ENCODE measurements around the gene PEAK1.

The PEAK1 gene

GRCh38 chr15:77226652-77227051 lies 193.3 kb downstream of the PEAK1 start:
- Mint-ChIP-seq H3K4me1 (ENCODE audit: low read depth in 2 of 2) (peaks cover 8 to 12% of the 10 kb centered on the region in 2 donors), H3K4me3 (no peak overlapping the region), H3K36me3 (ENCODE audit: insufficient read depth) (no peaks in the 10 kb centered on the region), H3K27me3 (no peaks in the 10 kb centered on the region), H3K27ac (no peak overlapping the region), H3K9me3 (no peaks in the 10 kb centered on the region)
- DNase-seq (no peak), ATAC-seq (replicated peaks) (no peak)

- Mint-ChIP-seq H3K36me3 (ENCODE audit: insufficient read depth) (no peaks in the 10 kb centered on the region), H3K27ac (no peak overlapping the region), H3K27me3 (no peaks in the 10 kb centered on the region), H3K9me3 (no peaks in the 10 kb centered on the region), H3K4me1 (ENCODE audit: low read depth in 2 of 2) (peaks cover 8 to 11% of the 10 kb centered on the region in 2 donors), H3K4me3 (no peak overlapping the region)
- ATAC-seq (replicated peaks) (no peak), DNase-seq (no peak)
These were observed 194.3 kb downstream of the PEAK1 start for GRCh38 chr15:77225646-77226045.

- DNase-seq (no peak), ATAC-seq (replicated peaks) (no peak)
- Mint-ChIP-seq H3K27ac (no peak overlapping the region), H3K4me3 (no peak overlapping the region), H3K9me3 (no peaks in the 10 kb centered on the region), H3K4me1 (ENCODE audit: low read depth in 2 of 2) (peaks cover 8 to 9% of the 10 kb centered on the region in 2 donors), H3K36me3 (ENCODE audit: insufficient read depth) (no peaks in the 10 kb centered on the region), H3K27me3 (no peaks in the 10 kb centered on the region)
These were observed 194.8 kb downstream of the PEAK1 start for GRCh38 chr15:77225088-77225487.

- Mint-ChIP-seq H3K9me3 (no peaks in the 10 kb centered on the region), H3K36me3 (ENCODE audit: insufficient read depth) (no peaks in the 10 kb centered on the region), H3K27ac (no peak overlapping the region), H3K27me3 (no peaks in the 10 kb centered on the region), H3K4me1 (ENCODE audit: low read depth in 2 of 2) (peaks cover 8 to 9% of the 10 kb centered on the region in 2 donors), H3K4me3 (no peak overlapping the region)
- DNase-seq (no peak), ATAC-seq (replicated peaks) (no peak)
These were observed 195.6 kb downstream of the PEAK1 start for GRCh38 chr15:77224352-77224751.

GRCh38 chr15:77221708-77222107 lies 198.2 kb downstream of the PEAK1 start:
- Mint-ChIP-seq H3K27me3 (no peaks in the 10 kb centered on the region), H3K36me3 (ENCODE audit: insufficient read depth) (no peaks in the 10 kb centered on the region), H3K27ac (no peak overlapping the region), H3K4me3 (no peak overlapping the region), H3K4me1 (ENCODE audit: low read depth in 2 of 2) (peaks cover 8 to 9% of the 10 kb centered on the region in 2 donors), H3K9me3 (no peaks in the 10 kb centered on the region)
- ATAC-seq (replicated peaks) (no peak), DNase-seq (no peak)

GRCh38 chr15:77221174-77221573 lies 198.7 kb downstream of the PEAK1 start:
- ATAC-seq (replicated peaks) (no peak), DNase-seq (no peak)
- H3K4me3 Mint-ChIP-seq: no peak overlapping the region
- no peaks in the 10 kb centered on the region for H3K36me3 Mint-ChIP-seq (ENCODE audit: insufficient read depth)
- H3K9me3 Mint-ChIP-seq: no peaks in the 10 kb centered on the region
- H3K27ac Mint-ChIP-seq: no peak overlapping the region
- H3K4me1 Mint-ChIP-seq (ENCODE audit: low read depth in 2 of 2): peaks cover 8 to 9% of the 10 kb centered on the region in 2 donors
- H3K27me3 Mint-ChIP-seq: no peaks in the 10 kb centered on the region

- Mint-ChIP-seq H3K9me3 (no peaks in the 10 kb centered on the region), H3K27ac (no peak overlapping the region), H3K4me3 (no peak overlapping the region), H3K4me1 (ENCODE audit: low read depth in 2 of 2) (peaks cover 4% of the 10 kb centered on the region in 2 donors), H3K36me3 (ENCODE audit: insufficient read depth) (no peaks in the 10 kb centered on the region), H3K27me3 (no peaks in the 10 kb centered on the region)
- ATAC-seq (replicated peaks) (no peak), DNase-seq (no peak)
These were observed 200.1 kb downstream of the PEAK1 start for GRCh38 chr15:77219841-77220240.

GRCh38 chr15:77209221-77209620 lies 210.7 kb downstream of the PEAK1 start:
- no peaks in the 10 kb centered on the region for H3K4me1 Mint-ChIP-seq (ENCODE audit: low read depth in 2 of 2)

GRCh38 chr15:77208241-77208640 lies 211.7 kb downstream of the PEAK1 start:
- H3K4me1 Mint-ChIP-seq (ENCODE audit: low read depth in 2 of 2): no peaks in the 10 kb centered on the region
- H3K4me3 Mint-ChIP-seq: no peak overlapping the region
- ATAC-seq (replicated peaks): no peak
- no peaks in the 10 kb centered on the region for H3K36me3 Mint-ChIP-seq (ENCODE audit: insufficient read depth)
- no peak overlapping the region for H3K27ac Mint-ChIP-seq
- H3K27me3 Mint-ChIP-seq: no peaks in the 10 kb centered on the region
- H3K9me3 Mint-ChIP-seq: no peaks in the 10 kb centered on the region
- DNase-seq: no peak

More at GRCh38 chr15:77209221-77209620, 210.7 kb downstream of the PEAK1 start:
- Mint-ChIP-seq H3K27me3 (no peaks in the 10 kb centered on the region), H3K36me3 (ENCODE audit: insufficient read depth) (no peaks in the 10 kb centered on the region), H3K27ac (no peak overlapping the region), H3K4me3 (no peak overlapping the region), H3K9me3 (no peaks in the 10 kb centered on the region)
- DNase-seq (no peak), ATAC-seq (replicated peaks) (no peak)

- Mint-ChIP-seq H3K4me1 (ENCODE audit: low read depth in 2 of 2) (no peaks in the 10 kb centered on the region), H3K36me3 (ENCODE audit: insufficient read depth) (peaks cover 2% of the 10 kb centered on the region), H3K27ac (no peak overlapping the region), H3K4me3 (no peak overlapping the region), H3K27me3 (no peaks in the 10 kb centered on the region), H3K9me3 (no peaks in the 10 kb centered on the region)
- DNase-seq: no peak
- ATAC-seq (replicated peaks): no peak
These were observed 218.2 kb downstream of the PEAK1 start for GRCh38 chr15:77201665-77202064.

GRCh38 chr15:77196381-77196780 lies 223.5 kb downstream of the PEAK1 start:
- ATAC-seq (replicated peaks): no peak
- H3K4me1 Mint-ChIP-seq (ENCODE audit: low read depth in 2 of 2): peaks cover 0 to 1% of the 10 kb centered on the region in 2 donors
- no peak for DNase-seq
- H3K27me3 Mint-ChIP-seq: no peaks in the 10 kb centered on the region
- peak overlapping the region in 1 of 2 donors; percentile 7 for H3K27ac Mint-ChIP-seq
- H3K9me3 Mint-ChIP-seq: no peaks in the 10 kb centered on the region
- H3K4me3 Mint-ChIP-seq: no peak overlapping the region
- H3K36me3 Mint-ChIP-seq (ENCODE audit: insufficient read depth): peaks cover 2% of the 10 kb centered on the region

GRCh38 chr15:77195586-77195985 lies 224.3 kb downstream of the PEAK1 start:
- peak overlapping the region in 1 of 2 donors; percentile 7 for H3K27ac Mint-ChIP-seq
- ATAC-seq (replicated peaks): no peak

GRCh38 chr15:77192451-77192850 lies 227.5 kb downstream of the PEAK1 start:
- H3K9me3 Mint-ChIP-seq: no peaks in the 10 kb centered on the region
- peaks cover 8 to 11% of the 10 kb centered on the region in 2 donors for H3K4me1 Mint-ChIP-seq (ENCODE audit: low read depth in 2 of 2)
- no peak overlapping the region for H3K27ac Mint-ChIP-seq
- H3K27me3 Mint-ChIP-seq: no peaks in the 10 kb centered on the region
- ATAC-seq (replicated peaks) (no peak), DNase-seq (no peak)
- H3K4me3 Mint-ChIP-seq: no peak overlapping the region
- H3K36me3 Mint-ChIP-seq (ENCODE audit: insufficient read depth): peaks cover 2% of the 10 kb centered on the region

More at GRCh38 chr15:77195586-77195985, 224.3 kb downstream of the PEAK1 start:
- Mint-ChIP-seq H3K27me3 (no peaks in the 10 kb centered on the region), H3K9me3 (no peaks in the 10 kb centered on the region), H3K4me3 (no peak overlapping the region), H3K36me3 (ENCODE audit: insufficient read depth) (peaks cover 2% of the 10 kb centered on the region), H3K4me1 (ENCODE audit: low read depth in 2 of 2) (peaks cover 0 to 1% of the 10 kb centered on the region in 2 donors)
- DNase-seq: no peak

- Mint-ChIP-seq H3K36me3 (ENCODE audit: insufficient read depth) (no peaks in the 10 kb centered on the region), H3K9me3 (no peaks in the 10 kb centered on the region), H3K4me1 (ENCODE audit: low read depth in 2 of 2) (peaks cover 14 to 17% of the 10 kb centered on the region in 2 donors), H3K27me3 (no peaks in the 10 kb centered on the region), H3K4me3 (no peak overlapping the region), H3K27ac (no peak overlapping the region)
- DNase-seq (no peak), ATAC-seq (replicated peaks) (no peak)
These were observed 228.6 kb downstream of the PEAK1 start for GRCh38 chr15:77191230-77191834.

All from effector memory CD8-positive, alpha-beta T cell (primary cell).